Stimulated activated naive CD8-positive, alpha-beta T cell treated with anti-CD3 and anti-CD28 coated beads, Interleukin-15, Interleukin-2, amounts not matched to agents 100 ng/mL and 50 ng/mL, for 24 hours (primary cell): ENCODE data around the gene AGR3.
"Not testable (repeated sequence)": the region's sequence is repeated elsewhere in the genome, so short reads cannot be mapped to it uniquely, and the experiment has no call there.

Experiments used
- H3K27ac Mint-ChIP-seq: one replicate; pipeline ENCODE4 v1.8.0; 2021; ENCODE audit warnings: mild to moderate bottlenecking, mixed read lengths
- H3K27me3 Mint-ChIP-seq: one replicate; pipeline ENCODE4 v1.8.0; 2021; ENCODE audit warnings: mixed read lengths
- H3K36me3 Mint-ChIP-seq: one replicate; pipeline ENCODE4 v1.8.0; 2021; ENCODE audit warnings: low read depth, mixed read lengths
- H3K4me1 Mint-ChIP-seq: one replicate; pipeline ENCODE4 v1.8.0; 2021; ENCODE audit warnings: low read depth, mixed read lengths
- H3K4me3 Mint-ChIP-seq: one replicate; pipeline ENCODE4 v1.8.0; 2021; ENCODE audit warnings: mild to moderate bottlenecking, mixed read lengths
- H3K9me3 Mint-ChIP-seq: one replicate; pipeline ENCODE4 v1.8.0; 2021; ENCODE audit warnings: mixed read lengths

Gene AGR3

GRCh38 chr7:16867328-16867727 lies 14.5 kb downstream of the AGR3 start:
- H3K4me1 Mint-ChIP-seq, result no peaks in the 10 kb centered on the region
- H3K36me3 Mint-ChIP-seq, result no peaks in the 10 kb centered on the region
- no peak overlapping the region for H3K27ac Mint-ChIP-seq
- H3K27me3 Mint-ChIP-seq, result peaks cover 8% of the 10 kb centered on the region
- H3K4me3 Mint-ChIP-seq, result no peak overlapping the region
- H3K9me3 Mint-ChIP-seq, result no peaks in the 10 kb centered on the region

GRCh38 chr7:16853189-16853588 lies 28.6 kb downstream of the AGR3 start:
- not testable (repeated sequence) for H3K4me1 Mint-ChIP-seq

GRCh38 chr7:16851829-16852228 lies 30.0 kb downstream of the AGR3 start:
- H3K4me1 Mint-ChIP-seq, result peaks cover 6% of the 10 kb centered on the region
- H3K27ac Mint-ChIP-seq, result no peak overlapping the region
- H3K4me3 Mint-ChIP-seq, result no peak overlapping the region
- H3K9me3 Mint-ChIP-seq, result no peaks in the 10 kb centered on the region
- H3K36me3 Mint-ChIP-seq, result no peaks in the 10 kb centered on the region
- peaks cover 27% of the 10 kb centered on the region for H3K27me3 Mint-ChIP-seq

More at GRCh38 chr7:16853189-16853588, 28.6 kb downstream of the AGR3 start:
- H3K9me3 Mint-ChIP-seq, H3K4me3 Mint-ChIP-seq, H3K27ac Mint-ChIP-seq, H3K36me3 Mint-ChIP-seq: not testable (repeated sequence)
- peaks cover 27% of the 10 kb centered on the region for H3K27me3 Mint-ChIP-seq

- H3K27me3 Mint-ChIP-seq, result peaks cover 27% of the 10 kb centered on the region
- peak overlapping the region; percentile 38 for H3K4me3 Mint-ChIP-seq
- H3K27ac Mint-ChIP-seq, result no peak overlapping the region
Measured at GRCh38 chr7:16850614-16851466, 30.9 kb downstream of the AGR3 start.

GRCh38 chr7:16849296-16850148 lies 32.3 kb downstream of the AGR3 start:
- Mint-ChIP-seq H3K27ac (no peak overlapping the region), H3K4me3 (no peak overlapping the region), H3K4me1 (peaks cover 6% of the 10 kb centered on the region), H3K27me3 (peaks cover 27% of the 10 kb centered on the region), H3K36me3 (no peaks in the 10 kb centered on the region), H3K9me3 (no peaks in the 10 kb centered on the region)

More at GRCh38 chr7:16850614-16851466, 30.9 kb downstream of the AGR3 start:
- Mint-ChIP-seq H3K9me3 (no peaks in the 10 kb centered on the region), H3K4me1 (peaks cover 6% of the 10 kb centered on the region), H3K36me3 (no peaks in the 10 kb centered on the region)

GRCh38 chr7:16847381-16847860 lies 34.4 kb downstream of the AGR3 start:
- H3K27ac Mint-ChIP-seq, result no peak overlapping the region
- no peaks in the 10 kb centered on the region for H3K9me3 Mint-ChIP-seq
- peaks cover 25% of the 10 kb centered on the region for H3K27me3 Mint-ChIP-seq
- no peak overlapping the region for H3K4me3 Mint-ChIP-seq
- peaks cover 6% of the 10 kb centered on the region for H3K4me1 Mint-ChIP-seq
- no peaks in the 10 kb centered on the region for H3K36me3 Mint-ChIP-seq

- no peaks in the 10 kb centered on the region for H3K36me3 Mint-ChIP-seq
- H3K9me3 Mint-ChIP-seq, result no peaks in the 10 kb centered on the region
- H3K4me1 Mint-ChIP-seq, result peaks cover 5% of the 10 kb centered on the region
- no peak overlapping the region for H3K4me3 Mint-ChIP-seq
- H3K27ac Mint-ChIP-seq, result no peak overlapping the region
- H3K27me3 Mint-ChIP-seq, result peaks cover 23% of the 10 kb centered on the region
Measured at GRCh38 chr7:16846601-16847165, 35.1 kb downstream of the AGR3 start.

- Mint-ChIP-seq H3K27me3 (peaks cover 17% of the 10 kb centered on the region), H3K9me3 (no peaks in the 10 kb centered on the region), H3K4me1 (no peaks in the 10 kb centered on the region), H3K27ac (no peak overlapping the region), H3K36me3 (no peaks in the 10 kb centered on the region), H3K4me3 (no peak overlapping the region)
Measured at GRCh38 chr7:16845746-16846145, 36.0 kb downstream of the AGR3 start.

- no peak overlapping the region for H3K27ac Mint-ChIP-seq
- H3K36me3 Mint-ChIP-seq, result no peaks in the 10 kb centered on the region
- H3K9me3 Mint-ChIP-seq, result no peaks in the 10 kb centered on the region
- H3K4me3 Mint-ChIP-seq, result no peak overlapping the region
- no peaks in the 10 kb centered on the region for H3K27me3 Mint-ChIP-seq
- H3K4me1 Mint-ChIP-seq, result no peaks in the 10 kb centered on the region
Measured at GRCh38 chr7:16841681-16842080, 40.1 kb downstream of the AGR3 start.

- Mint-ChIP-seq H3K4me3 (no peak overlapping the region), H3K9me3 (no peaks in the 10 kb centered on the region), H3K27ac (no peak overlapping the region), H3K27me3 (no peaks in the 10 kb centered on the region), H3K4me1 (no peaks in the 10 kb centered on the region), H3K36me3 (no peaks in the 10 kb centered on the region)
Measured at GRCh38 chr7:16840094-16840493, 41.7 kb downstream of the AGR3 start.

GRCh38 chr7:16839646-16840045 lies 42.1 kb downstream of the AGR3 start:
- Mint-ChIP-seq H3K27ac (no peak overlapping the region), H3K9me3 (no peaks in the 10 kb centered on the region), H3K4me1 (no peaks in the 10 kb centered on the region), H3K4me3 (no peak overlapping the region), H3K36me3 (no peaks in the 10 kb centered on the region), H3K27me3 (no peaks in the 10 kb centered on the region)

- H3K9me3 Mint-ChIP-seq, result no peaks in the 10 kb centered on the region
- no peaks in the 10 kb centered on the region for H3K36me3 Mint-ChIP-seq
- H3K27me3 Mint-ChIP-seq, result no peaks in the 10 kb centered on the region
- H3K4me3 Mint-ChIP-seq, result no peak overlapping the region
- no peak overlapping the region for H3K27ac Mint-ChIP-seq
- no peaks in the 10 kb centered on the region for H3K4me1 Mint-ChIP-seq
Measured at GRCh38 chr7:16838891-16839290, 42.9 kb downstream of the AGR3 start.

- H3K9me3 Mint-ChIP-seq, result no peaks in the 10 kb centered on the region
- H3K27ac Mint-ChIP-seq, result no peak overlapping the region
- no peaks in the 10 kb centered on the region for H3K4me1 Mint-ChIP-seq
- H3K27me3 Mint-ChIP-seq, result no peaks in the 10 kb centered on the region
- H3K4me3 Mint-ChIP-seq, result no peak overlapping the region
- no peaks in the 10 kb centered on the region for H3K36me3 Mint-ChIP-seq
Measured at GRCh38 chr7:16838386-16838785, 43.4 kb downstream of the AGR3 start.

- H3K36me3 Mint-ChIP-seq, result no peaks in the 10 kb centered on the region
- H3K4me1 Mint-ChIP-seq, result no peaks in the 10 kb centered on the region
- H3K27ac Mint-ChIP-seq, result no peak overlapping the region
- H3K4me3 Mint-ChIP-seq, result no peak overlapping the region
- H3K9me3 Mint-ChIP-seq, result no peaks in the 10 kb centered on the region
- H3K27me3 Mint-ChIP-seq, result no peaks in the 10 kb centered on the region
Measured at GRCh38 chr7:16836481-16836880, 45.3 kb downstream of the AGR3 start.

GRCh38 chr7:16833373-16833772 lies 48.4 kb downstream of the AGR3 start:
- no peaks in the 10 kb centered on the region for H3K4me1 Mint-ChIP-seq
- peaks cover 4% of the 10 kb centered on the region for H3K27me3 Mint-ChIP-seq
- peaks cover 5% of the 10 kb centered on the region for H3K9me3 Mint-ChIP-seq
- H3K4me3 Mint-ChIP-seq, result no peak overlapping the region
- no peak overlapping the region for H3K27ac Mint-ChIP-seq
- no peaks in the 10 kb centered on the region for H3K36me3 Mint-ChIP-seq
